CD4-positive, alpha-beta T cell treated with Interleukin-15 for 4 hours (primary cell): ENCODE measurements around the gene PLCB3.

Experiments
- DNase-seq: peaks from one replicate; pipeline ENCODE4 v3.0.0-alpha.2; 2020; ENCODE audit warnings: low spot score

PLCB3 gene

DNA sequence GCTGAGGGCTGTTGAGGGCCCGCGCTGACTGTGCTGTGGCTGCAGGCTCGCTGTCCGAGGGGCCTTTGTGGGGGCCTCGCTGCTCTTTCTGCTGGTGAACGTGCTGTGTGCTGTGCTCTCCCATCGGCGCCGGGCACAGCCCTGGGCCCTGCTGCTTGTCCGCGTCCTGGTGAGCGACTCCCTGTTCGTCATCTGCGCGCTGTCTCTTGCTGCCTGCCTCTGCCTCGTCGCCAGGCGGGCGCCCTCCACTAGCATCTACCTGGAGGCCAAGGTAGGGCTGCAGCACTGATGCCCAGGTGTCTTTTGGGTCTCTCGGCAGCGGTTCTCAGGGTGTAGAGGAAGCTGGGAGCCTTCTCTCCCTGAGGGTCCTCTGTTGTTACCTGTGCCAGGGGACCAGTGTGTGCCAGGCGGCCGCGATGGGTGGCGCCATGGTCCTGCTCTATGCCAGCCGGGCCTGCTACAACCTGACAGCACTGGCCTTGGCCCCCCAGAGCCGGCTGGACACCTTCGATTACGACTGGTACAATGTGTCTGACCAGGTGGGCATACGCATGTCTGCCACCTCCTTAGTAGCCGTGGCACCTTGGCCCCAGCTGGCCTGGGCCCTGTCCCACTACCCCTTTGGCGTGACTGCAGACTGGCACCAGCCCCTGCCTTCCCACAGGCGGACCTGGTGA is 36.5 kb downstream of the PLCB3 start:
- DNase-seq, result no peak

DNA sequence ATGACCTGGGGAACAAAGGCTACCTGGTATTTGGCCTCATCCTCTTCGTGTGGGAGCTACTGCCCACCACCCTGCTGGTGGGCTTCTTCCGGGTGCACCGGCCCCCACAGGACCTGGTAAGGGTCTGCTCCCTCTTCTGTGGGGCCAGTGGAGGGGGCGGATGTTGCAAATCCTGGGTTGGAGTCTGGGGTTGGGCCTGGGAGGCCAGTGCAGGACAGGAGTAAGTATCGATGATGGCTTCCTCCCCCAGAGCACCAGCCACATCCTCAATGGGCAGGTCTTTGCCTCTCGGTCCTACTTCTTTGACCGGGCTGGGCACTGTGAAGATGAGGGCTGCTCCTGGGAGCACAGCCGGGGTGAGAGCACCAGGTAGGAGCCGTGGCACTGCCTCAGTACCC is 37.0 kb downstream of the PLCB3 start:
- no peak for DNase-seq

DNA sequence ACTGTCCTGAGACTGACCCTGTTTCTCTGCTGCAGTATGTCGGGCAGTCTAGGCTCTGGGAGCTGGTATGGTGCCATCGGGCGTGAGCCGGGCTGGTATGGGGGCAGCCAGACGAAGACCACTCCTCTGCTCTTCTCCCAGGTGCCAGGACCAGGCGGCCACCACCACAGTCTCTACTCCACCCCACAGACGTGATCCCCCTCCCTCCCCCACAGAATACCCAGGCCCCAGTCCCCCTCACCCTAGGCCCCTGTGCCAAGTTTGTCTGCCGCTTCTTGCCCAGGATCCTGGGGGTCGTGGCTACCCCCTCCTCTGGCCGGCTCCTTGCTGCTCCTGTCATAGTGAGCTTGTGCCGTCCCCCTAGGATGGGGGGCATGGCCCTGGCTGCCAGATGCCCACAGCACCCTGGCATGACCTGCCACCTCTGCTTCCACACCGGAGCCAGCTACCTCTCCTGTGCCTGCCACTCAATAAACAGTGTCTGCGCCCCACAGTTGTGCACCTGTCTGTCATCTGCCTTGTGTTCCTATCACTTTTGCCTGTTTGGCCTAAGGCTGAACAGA is 37.8 kb downstream of the PLCB3 start:
- DNase-seq, result no peak

DNA sequence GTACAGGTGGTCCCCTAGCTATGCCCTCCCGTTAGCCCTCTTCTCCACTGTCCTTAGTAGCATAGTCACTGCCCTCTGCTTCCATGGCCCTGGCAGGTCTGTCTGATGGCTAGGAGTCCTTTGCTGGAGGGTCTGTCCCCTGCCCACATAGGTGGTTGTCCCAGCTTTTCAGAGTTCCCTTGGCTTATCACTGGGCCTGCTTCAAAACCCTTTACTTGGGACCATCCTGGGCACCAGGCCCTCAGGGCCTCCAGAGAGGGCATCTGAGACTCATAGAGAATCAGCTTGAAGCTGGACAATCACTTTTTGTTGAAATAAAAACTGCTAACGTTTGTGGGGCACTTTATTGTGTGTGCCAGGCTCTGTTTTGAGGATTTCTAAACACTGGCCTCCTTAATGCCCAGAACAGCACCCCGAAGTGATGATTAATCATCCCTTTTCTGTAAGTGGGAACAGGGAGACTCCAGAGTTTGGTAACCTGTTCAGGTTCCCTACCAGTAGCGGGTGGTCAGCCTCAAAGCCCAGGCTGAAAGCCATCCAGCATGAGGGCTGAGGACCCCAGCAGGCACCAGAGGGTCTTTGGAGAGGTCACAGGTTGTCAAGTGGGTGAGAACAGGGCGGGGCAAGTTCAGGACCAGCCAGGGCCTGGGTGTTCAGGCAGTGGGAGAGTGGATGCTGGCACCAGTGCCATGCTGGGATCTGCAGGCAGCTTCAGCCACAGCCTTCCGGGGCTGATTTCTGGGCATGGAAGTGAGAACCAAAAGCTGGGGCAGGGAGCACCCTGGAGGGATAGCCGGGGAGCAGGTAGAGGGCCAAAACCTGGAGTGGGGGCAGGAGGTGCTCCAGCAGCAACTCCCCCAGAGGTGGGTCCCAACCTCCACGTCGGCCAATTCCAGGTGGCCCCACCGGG is 39.3 kb downstream of the PLCB3 start:
- no peak for DNase-seq

DNA sequence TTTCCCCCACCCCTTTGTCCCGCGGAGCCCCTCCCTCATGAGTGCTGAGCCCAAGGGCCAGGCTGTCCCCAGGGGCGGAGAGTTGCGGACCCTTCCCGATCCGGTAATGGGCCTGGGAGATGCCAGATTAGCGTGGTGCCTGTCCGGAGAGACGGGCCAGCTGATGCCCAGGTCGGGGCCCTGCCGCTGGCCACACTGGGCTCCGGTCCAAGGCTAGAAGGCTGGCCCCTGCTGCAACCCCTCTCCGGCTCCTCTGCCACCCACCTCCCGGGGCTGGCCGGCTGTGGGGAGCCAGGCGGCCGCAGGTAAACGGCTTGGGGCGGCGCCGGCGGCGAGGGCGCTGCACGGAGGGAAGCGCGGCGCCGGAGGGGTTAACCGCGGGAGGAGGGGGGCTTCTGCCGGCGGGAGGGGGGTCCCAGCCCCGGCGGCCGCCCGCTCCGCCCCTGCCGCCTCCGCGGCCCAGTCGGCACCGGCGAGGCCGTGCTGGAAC is 40.0 kb downstream of the PLCB3 start, which contains the start of gene KCNK4:
Gene KCNK4 (plus strand): TSS at position 41 of the 490 bp plus-strand sequence. CDS start 1,717 bp downstream, outside the sequence.
- DNase-seq, result no peak

DNA sequence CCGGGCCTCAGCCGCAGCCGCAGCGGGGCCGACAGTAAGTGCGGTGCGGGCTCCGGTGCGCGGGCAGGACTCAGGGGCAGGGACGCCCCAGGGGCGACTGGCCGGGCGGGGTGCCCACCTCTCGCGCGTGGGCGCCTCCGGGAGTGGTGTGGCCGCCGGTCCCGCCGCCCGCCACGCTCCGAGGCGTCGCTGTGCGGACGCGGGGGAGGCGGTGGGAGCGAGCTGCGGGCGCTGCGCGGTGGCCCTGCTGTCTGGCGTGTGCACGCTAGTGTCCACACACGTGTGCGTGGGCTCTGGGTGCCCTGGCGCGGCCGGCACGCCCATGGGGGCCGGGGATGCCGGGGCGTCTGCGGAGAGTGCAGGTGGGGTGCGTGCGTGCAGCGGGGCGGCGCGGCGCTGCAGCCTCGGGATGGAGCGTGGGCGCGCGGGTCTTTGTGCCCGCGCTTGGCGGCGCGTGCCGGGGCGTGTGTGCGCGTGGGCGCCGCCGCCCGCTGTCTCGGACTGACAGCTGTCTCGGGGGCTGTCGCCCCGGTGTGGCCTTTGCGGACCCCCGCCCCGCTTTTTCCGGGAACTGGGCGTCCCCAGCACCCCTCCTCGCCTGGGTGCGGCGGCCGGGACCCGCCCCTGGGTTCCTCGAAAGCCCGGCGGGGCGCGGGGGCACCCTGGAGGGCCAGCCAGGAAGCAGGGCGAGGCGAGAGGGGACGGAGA is 40.6 kb downstream of the PLCB3 start:
- DNase-seq, result no peak

DNA sequence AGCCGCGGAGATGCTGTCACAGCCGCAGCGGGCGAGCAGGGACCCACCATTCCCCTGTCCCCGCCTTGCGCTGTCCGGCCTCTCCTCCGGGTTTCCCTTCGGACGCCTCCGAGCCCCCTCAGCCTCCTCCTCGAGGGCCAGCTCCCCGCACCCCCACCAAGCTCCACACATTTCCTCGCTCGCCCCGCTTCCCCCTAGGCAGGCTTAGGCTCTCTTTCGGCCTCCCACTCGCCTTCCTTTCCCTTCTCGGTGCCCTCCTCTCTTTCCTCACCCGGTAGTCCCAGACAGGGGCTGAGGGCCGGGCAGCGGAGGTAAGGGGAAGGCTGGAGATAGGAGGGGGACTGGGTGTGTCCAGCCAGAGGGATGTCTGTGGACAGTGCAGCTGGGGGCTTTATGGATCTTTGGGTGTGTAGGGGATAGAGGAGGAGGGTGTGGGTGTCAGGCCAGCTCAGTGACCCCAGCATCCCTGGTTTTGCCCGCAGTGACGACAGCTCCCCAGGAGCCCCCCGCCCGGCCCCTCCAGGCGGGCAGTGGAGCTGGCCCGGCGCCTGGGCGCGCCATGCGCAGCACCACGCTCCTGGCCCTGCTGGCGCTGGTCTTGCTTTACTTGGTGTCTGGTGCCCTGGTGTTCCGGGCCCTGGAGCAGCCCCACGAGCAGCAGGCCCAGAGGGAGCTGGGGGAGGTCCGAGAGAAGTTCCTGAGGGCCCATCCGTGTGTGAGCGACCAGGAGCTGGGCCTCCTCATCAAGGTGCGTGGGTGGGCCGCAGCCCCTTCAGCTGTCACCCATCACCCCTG is 41.3 kb downstream of the PLCB3 start:
- DNase-seq, result no peak

DNA sequence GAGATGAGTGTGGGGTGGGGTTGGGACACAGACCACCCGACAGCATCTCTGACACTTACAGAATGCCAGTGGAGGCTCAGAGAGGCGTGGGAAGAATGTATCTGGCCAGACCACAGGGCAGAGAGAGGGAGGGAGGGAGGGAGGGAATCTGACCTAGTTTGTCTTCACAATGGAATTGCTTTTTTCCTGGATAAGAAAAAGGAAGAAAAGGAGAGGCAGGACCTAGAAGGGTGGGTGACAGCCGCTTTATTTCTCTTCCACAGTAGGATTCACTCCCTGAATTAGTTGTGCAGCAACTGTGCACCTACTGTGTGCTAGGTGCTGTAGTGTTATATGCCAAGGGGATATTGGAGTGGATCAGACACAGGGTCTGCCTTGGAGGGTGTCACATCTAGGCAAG is 43.4 kb downstream of the PLCB3 start:
- no peak for DNase-seq

DNA sequence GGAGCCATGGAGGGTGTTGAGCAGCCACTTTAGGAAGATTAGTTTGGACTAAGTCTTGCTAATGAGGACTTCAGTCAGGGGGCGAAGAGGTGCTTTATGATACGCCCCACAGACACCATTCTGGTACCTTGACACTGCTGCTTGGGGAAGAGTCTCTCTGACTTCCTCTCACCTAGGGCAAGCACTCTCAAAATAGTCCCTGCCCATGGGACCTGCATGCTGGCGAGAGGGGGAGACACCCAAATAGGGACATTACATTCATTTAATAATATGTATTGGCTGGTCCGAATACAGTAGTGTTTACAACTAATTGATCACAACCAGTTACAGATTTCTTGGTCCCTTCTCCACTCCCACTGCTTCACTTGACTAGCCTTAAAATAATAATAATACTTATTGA is 44.4 kb downstream of the PLCB3 start:
- no peak for DNase-seq

DNA sequence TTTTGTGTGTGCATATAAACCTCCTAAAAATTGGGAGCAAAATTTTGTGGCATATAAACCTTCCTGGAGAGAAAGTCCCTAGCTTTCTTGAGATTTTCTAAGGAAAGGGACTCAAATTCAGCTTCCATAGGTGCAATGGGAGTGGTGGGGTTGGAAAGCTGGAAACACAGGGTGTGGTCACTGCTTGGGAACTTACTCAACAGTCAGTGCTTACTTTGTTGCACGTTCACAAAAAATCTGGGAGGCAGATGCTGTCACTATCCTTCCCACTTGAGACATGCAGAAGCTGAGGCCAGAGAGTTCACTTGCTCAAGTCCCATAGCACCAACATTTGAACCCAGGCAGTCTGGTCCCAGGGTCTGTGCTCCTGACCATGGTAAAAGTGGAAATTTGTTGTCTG is 44.9 kb downstream of the PLCB3 start:
- no peak for DNase-seq

DNA sequence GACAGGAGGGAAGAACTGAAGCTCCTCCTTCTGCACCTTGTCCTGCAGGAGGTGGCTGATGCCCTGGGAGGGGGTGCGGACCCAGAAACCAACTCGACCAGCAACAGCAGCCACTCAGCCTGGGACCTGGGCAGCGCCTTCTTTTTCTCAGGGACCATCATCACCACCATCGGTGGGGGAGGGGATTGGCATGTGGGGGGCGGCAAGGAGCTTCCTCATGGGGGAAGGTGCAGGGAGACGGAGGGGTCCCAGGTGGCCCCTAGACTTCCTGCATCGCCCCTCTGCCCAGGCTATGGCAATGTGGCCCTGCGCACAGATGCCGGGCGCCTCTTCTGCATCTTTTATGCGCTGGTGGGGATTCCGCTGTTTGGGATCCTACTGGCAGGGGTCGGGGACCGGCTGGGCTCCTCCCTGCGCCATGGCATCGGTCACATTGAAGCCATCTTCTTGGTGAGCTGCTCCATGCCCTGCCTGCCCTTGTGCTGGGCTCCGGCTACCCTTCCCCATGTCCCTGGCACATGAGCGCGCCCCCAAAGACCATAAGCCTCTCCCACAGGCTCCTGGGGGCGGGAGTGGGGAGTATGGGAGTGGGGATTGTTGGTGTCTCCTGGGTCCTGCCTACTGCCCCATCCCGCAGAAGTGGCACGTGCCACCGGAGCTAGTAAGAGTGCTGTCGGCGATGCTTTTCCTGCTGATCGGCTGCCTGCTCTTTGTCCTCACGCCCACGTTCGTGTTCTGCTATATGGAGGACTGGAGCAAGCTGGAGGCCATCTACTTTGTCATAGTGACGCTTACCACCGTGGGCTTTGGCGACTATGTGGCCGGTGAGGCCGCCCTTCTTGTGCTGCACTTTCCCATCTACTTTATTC is 45.7 kb downstream of the PLCB3 start:
- no peak for DNase-seq

DNA sequence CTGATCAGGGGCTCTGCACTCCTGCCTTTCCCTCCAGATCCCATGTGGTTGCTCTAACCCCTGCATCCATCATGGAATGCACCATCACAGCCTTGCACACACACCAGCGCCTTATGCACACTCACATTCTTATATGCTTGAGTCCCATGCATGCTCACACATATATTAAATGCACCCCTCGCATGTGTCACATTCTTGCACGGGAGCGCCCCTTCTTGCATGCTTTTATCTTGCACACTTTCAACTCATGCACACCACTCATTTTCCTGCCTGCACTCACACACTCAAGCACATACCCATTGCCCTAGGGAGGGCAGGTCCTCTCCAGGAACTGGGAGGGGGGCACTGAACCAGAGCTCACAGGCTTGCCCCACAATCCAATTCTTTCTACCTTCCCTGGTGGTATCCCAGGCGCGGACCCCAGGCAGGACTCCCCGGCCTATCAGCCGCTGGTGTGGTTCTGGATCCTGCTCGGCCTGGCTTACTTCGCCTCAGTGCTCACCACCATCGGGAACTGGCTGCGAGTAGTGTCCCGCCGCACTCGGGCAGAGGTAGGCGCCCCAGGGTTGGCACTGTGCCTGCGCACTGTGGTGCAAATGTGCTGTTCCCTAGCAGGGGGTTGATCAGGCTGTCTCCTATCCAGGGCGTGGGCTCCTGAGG is 46.5 kb downstream of the PLCB3 start:
- no peak for DNase-seq

DNA sequence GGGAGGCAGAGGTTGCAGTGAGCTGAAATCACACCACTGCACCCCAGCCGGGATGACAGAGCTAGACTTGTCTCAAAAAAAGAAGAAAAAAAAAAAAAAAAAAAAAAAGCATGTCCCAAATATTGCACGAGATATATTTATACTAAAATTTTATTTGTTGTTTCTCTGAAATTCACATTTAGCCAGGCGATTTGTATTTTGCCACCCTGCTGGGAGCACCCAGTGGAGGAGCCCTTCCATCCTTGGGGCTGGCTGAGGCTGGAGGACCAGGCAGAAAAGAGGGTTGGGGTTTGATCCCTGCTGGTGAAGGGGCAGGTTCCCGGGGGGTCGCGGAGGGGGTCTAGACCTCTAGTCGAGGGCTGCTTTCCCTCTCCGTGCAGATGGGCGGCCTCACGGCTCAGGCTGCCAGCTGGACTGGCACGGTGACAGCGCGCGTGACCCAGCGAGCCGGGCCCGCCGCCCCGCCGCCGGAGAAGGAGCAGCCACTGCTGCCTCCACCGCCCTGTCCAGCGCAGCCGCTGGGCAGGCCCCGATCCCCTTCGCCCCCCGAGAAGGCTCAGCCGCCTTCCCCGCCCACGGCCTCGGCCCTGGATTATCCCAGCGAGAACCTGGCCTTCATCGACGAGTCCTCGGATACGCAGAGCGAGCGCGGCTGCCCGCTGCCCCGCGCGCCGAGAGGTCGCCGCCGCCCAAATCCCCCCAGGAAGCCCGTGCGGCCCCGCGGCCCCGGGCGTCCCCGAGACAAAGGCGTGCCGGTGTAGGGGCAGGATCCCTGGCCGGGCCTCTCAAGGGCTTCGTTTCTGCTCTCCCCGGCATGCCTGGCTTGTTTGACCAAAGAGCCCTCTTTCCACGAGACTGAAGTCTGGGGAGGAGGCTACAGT is 47.9 kb downstream of the PLCB3 start:
- no peak for DNase-seq

DNA sequence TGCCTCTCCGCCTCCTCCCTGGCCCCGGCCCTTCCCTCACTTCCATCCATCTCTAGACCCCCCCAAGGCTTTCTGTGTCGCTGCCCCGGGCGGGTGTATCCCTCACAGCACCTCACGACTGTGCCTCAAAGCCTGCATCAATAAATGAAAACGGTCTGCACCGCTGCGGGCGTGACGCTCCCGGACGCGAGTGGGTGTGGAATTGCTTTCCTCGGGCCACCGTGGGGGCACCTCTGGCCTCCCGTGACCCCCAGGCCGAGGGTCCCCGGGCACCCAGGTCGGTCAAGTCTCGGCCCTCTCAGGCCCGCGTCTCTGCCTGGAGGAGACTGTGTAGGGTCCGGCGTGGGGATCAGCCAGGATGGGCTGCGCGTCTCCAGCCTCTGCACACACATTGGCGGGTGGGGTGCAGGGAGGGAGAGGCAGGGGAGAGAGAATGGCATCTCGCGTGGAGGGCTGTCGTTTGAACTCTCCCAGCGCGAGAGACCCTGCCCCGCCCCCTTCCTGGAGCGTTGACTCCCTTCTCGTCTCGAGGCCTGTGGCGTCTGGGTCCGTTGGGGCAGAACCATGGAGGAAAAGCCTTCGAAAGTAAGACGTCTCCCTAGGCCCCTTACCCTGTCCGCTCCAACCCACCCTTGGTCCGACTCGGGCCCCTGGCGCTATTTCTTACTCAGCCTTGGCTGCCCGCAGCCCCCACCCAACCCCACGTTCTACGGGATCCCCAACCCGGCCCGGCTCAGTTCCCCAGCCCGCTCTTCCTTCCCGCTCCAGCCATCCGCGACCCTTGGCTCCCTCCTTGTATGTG is 48.7 kb downstream of the PLCB3 start, which contains the start of gene CATSPERZ:
Gene CATSPERZ (plus strand): TSS at position 512 of the 802 bp plus-strand sequence. CDS start 53 bp downstream, at position 565.
- no peak for DNase-seq

DNA sequence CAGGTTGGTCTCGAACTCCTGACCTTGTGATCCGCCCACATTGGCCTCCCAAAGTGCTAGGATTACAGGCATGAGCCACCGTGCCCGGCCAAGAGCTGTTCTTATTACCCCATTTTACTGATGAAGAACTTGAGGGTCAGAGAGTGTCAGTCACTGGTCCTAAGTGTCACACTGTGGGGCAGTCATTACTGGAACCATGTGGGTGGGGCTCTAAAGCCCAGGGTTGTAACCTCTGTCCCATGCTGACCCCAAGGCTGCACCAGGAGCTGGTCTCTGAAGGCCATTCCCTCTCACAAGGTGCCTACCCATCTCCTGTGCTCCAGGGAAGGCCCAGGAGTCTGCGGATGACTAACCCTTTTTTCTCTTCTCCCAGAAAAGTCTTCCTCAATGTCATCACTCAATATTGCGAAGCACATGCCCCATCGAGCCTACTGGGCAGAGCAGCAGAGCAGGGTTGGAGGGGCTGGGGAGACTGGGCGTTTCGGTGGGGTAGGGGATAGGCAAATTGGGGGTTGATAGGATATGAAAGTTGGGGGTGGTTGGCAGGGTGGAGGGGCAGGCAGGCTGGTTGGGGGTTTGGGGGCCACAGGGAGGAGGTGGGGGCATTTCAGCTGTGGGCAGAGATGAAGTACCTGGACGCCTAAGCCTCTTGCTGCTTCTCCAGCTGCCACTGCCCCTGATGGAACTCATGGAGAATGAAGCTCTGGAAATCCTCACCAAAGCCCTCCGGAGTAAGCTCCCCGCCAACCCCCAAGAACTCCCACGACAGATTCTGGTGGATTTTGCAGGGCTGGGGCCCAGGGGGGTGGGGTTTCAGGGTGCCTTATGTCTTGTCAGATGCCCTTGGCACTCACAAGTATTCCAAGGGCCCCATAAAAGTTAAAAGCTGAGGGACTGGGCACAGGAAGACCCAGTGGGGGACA is 52.0 kb downstream of the PLCB3 start:
- DNase-seq, result no peak

DNA sequence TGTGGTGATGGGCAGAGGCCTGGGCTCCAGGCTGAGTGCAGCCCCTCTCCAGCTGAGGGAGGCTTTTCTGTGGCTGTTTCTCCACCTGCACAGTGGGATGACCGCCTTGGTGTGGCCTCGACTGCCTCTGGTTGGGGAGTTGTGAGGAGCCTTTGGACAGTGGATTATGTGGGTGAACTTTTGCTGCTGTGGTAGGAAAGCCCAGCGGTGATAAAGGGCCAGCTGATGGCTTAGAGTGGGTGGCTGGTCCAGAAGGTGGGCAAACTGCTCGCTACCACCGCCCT is 52.6 kb downstream of the PLCB3 start:
- DNase-seq, result no peak
